Measurements from ENCODE around the gene HMGN1.
"Not testable (repeated sequence)": the region's sequence is repeated elsewhere in the genome, so short reads cannot be mapped to it uniquely, and the experiment has no call there.

Gene HMGN1

DNA sequence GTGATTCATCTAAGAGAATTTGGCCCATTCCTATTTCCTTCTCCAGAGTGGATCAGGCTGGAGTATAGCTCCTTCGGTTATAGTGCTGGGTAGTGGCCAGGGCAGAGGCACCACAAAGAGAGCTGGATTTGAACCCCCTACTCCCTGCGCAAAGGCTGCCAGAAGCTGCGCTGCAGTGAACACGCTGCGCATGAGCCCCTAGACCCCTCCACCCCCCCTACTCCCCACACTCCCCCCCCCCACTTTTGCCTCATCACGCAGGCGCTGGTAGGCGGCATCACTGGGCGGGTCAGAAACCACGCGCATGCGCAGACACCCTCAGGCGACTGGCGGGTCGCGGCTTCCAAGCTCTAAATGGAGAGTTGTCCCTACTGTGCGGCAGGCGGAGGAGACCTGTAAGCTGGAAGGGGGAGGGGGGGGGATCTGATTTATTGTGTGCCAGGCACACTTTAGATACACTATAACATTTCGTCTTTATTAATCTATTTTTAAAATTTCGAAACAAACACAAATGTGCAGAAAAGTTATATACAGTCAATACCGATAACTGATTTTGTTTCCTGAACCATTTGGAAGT, 38.7 kb upstream of the HMGN1 start:
- H3K4me3 ChIP-seq (ENCODE audit: control insufficient read depth, low read depth, low read length): peak overlapping the region; percentile 63
- TF ChIP-seq, protein P1, sequence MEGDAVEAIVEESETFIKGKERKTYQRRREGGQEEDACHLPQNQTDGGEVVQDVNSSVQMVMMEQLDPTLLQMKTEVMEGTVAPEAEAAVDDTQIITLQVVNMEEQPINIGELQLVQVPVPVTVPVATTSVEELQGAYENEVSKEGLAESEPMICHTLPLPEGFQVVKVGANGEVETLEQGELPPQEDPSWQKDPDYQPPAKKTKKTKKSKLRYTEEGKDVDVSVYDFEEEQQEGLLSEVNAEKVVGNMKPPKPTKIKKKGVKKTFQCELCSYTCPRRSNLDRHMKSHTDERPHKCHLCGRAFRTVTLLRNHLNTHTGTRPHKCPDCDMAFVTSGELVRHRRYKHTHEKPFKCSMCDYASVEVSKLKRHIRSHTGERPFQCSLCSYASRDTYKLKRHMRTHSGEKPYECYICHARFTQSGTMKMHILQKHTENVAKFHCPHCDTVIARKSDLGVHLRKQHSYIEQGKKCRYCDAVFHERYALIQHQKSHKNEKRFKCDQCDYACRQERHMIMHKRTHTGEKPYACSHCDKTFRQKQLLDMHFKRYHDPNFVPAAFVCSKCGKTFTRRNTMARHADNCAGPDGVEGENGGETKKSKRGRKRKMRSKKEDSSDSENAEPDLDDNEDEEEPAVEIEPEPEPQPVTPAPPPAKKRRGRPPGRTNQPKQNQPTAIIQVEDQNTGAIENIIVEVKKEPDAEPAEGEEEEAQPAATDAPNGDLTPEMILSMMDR (conservative IDR thresholded peaks at IDR 0.05; ENCODE audit: control insufficient read depth, insufficient read depth, low read depth, low read length): no peak
- peak; percentile 83 for DNase-seq (ENCODE audit: low read depth)

DNA sequence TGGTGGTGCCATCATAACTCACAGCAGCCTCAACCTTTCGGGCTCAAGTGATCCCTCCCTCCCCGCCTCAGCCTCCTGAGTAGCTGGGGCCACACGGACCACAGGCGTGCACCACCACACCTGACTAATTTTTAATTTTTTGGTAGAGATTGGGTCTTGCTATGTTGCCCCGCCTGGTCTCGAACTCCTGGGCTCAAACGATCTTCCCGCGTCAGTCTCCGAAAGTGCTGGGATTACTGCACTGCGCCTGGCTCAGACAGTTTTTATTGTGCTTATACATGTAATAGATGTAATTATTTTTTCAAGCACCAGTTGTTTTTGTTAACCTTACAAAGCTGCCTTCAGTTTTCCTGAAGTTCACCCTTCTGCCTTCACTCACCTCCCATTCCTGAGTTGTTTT, 38.0 kb upstream of the HMGN1 start:
- no peak for DNase-seq (ENCODE audit: low read depth)
- H3K4me3 ChIP-seq (ENCODE audit: control insufficient read depth, low read depth, low read length): no peak overlapping the region
- TF ChIP-seq, protein P1 (conservative IDR thresholded peaks at IDR 0.05; ENCODE audit: control insufficient read depth, insufficient read depth, low read depth, low read length): no peak

DNA sequence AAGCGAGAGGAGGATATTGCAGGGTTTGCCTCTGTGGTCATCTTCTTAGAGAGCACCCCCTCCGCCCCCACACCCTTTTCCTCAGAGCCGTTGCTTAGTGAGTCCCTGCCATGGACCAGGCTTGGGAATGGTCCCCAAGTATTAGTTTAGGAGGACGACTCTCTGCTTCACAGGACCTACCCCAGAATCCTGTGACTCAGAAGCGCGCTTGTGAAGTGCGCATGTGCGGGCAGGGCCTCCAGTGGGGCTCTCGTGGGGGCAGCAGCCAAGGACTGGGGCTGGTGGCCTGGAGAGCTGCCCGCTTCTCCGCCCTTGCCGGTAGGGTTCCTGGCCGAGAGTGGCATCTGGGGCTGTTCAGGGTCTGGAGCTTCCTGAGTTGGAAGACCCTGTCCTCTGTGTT, 37.3 kb upstream of the HMGN1 start:
- peak overlapping the region; percentile 23 for H3K4me3 ChIP-seq (ENCODE audit: control insufficient read depth, low read depth, low read length)
- DNase-seq (ENCODE audit: low read depth): peak; percentile 51
- TF ChIP-seq, protein P1 (conservative IDR thresholded peaks at IDR 0.05; ENCODE audit: control insufficient read depth, insufficient read depth, low read depth, low read length): no peak

DNA sequence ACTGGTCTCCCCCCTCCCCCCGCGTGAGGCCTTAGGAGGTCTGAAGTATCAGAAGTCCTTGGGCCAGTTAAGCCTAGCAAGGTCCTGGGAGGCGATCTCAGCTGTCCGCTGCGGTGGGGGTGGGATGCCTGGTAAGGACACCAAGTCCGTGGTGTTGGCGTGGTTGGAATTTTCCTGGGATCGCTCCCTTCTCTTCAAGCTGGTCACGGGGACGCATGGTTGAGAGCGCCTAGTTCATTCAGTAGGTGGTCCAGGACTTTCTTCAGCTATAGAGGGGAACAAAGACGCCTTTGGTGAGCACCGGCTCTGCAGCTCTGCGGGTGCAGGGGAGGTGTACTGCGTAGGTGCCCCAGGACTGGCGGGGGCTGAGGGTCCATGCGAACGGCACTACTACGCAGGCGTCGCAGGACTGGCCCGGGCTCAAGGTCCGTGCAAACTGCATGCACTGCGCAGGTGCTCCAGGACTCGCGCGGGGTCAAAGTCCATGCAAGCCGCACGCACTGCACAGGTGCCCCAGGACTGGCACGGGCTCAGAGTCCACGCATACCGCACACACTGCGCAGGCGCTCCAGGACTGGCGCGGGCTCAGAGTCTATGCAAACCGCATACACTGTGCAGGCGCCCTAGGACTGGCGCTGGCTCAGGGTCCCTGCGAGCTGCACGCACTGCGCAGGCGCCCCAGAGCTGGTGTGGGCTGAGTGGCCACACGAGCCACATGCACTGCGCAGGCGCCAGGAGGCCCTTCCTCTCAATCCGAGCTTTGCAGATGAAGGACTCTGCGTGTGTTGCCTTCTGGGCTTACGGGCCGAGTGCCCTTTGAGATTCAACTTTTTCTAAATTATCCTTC, 36.6 kb upstream of the HMGN1 start:
- TF ChIP-seq, protein P1 (conservative IDR thresholded peaks at IDR 0.05; ENCODE audit: control insufficient read depth, insufficient read depth, low read depth, low read length): no peak
- peak; percentile 72 for DNase-seq (ENCODE audit: low read depth)
- peak overlapping the region; percentile 37 for H3K4me3 ChIP-seq (ENCODE audit: control insufficient read depth, low read depth, low read length)

DNA sequence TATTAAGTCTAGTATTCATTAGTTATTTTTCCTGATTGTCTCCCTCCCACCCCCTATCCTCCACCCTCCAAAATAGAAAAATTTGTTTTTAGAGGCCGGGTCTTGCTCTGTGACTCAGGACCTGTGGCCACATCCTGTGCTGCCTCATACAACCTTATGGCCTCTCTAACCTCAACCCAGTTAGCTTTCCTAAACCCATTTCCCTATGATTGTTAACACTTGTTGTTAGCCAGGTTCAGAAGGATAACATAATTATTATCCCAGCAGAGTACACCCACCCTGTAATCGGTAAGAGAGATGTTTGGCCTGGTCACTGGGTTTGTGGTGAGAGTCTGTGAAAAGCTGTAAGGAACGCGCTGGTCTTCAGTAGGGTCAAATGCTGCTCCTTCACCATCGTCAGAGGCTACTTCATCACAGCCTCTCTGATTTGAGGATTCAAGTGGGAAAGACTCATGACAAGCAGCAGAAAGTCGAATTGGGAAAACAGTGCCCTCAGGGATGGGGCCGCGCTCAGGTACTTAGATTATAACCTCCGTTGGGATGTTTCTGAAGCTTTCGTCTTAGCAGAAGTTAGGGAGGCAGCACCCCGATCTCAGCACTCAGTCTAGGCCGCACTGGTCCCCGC, 35.9 kb upstream of the HMGN1 start:
- H3K4me3 ChIP-seq (ENCODE audit: control insufficient read depth, low read depth, low read length): no peak overlapping the region
- TF ChIP-seq, protein P1 (conservative IDR thresholded peaks at IDR 0.05; ENCODE audit: control insufficient read depth, insufficient read depth, low read depth, low read length): no peak
- peak; percentile 74 for DNase-seq (ENCODE audit: low read depth)

DNA sequence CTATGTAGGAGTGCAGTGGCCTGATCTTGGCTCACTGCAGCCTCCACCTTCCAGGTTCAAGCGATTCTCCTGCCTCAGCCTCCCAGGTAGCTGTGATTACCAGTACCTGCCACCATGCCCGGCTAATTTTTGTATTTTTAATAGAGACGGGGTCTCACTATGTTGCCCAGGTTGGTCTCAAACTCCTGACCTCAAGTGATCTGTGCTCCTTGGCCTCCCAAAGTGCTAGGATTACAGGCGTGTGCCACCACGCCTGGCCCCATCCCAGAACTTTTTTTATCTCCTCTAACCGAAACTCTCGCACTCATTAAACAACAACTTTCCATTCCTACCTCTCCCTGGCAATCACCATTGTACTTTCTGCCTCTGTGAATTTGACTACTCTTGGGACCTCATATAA, 33.2 kb upstream of the HMGN1 start:
- H3K4me3 ChIP-seq (ENCODE audit: control insufficient read depth, low read depth, low read length): not testable (repeated sequence)

DNA sequence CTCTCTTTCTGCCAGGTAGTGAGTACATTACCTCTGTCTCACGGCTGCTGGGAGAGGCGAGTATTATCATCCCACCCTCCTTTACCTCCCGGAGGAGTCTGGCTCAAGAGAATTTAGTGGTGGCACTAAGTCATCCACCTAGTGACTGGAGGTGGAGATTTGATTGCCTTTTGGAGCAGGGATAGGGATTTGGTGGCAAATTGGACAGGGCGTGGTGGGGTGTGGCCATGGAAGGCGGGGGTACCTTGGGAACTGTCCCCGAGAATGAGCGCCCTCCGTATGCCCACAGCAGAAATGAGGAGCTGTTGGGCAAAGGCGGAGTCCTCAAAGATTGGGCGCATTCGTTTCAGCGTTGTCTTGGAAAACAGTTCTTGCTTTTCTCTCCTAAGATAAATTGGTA, 32.1 kb upstream of the HMGN1 start:
- peak overlapping the region; percentile 87 for H3K4me3 ChIP-seq (ENCODE audit: control insufficient read depth, low read depth, low read length)
- no peak for DNase-seq (ENCODE audit: low read depth)
- TF ChIP-seq, protein P1 (conservative IDR thresholded peaks at IDR 0.05; ENCODE audit: control insufficient read depth, insufficient read depth, low read depth, low read length): no peak

More for the DNA sequence above, 33.2 kb upstream of the HMGN1 start:
- not testable (repeated sequence) for DNase-seq (ENCODE audit: low read depth)

All from fibroblast of mammary gland (primary cell).